ENCODE data around the gene RTL9. TPM values are rescaled to one million over a fixed set of nuclear protein-coding genes. Genes with fewer than 3 reads are reported as not detected.
"Not testable (repeated sequence)": the region's sequence is repeated elsewhere in the genome, so short reads cannot be mapped to it uniquely, and the experiment has no call there.

RTL9 gene
- polyA plus RNA-seq, 3 donors, result 0.21 to 0.30 (median 0.25) TPM

DNA sequence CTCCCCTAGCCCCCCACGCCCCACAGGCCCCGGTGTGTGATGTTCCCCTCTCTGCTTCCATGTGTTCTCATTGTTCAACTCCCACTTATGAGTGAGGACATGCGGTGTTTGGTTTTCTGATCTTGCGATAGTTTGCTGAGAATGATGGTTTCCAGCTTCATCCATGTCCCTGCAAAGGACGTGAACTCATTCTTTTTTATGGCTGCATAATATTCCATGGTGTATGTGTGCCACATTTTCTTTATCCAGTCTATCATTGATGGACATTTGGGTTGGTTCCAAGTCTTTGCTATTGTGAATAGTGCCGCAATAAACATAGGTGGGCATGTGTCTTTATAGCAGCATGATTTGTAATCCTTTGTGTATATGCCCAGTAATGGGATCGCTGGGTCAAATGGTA lies 47.6 kb downstream of the RTL9 start:
- DNase-seq, result not testable (repeated sequence)

DNA sequence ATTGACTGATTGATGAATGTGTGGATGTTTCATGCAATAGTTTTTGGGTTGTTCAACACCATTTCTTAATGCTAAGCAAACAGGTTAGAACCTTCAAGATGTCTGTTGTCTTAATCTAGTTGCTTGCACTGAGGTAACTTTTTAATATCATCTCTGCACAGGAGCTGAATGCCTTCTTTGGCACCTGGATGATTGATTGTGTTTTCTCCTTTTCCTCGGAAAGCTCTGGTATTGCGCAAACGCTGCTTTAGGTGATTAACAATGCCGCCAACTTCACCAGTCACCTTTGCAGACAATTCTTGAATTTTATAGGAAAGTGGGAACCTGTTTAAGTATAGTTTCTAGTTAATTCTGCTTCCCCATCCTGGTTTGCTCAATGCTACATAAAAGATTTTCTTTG lies 48.2 kb downstream of the RTL9 start:
- no peak for DNase-seq

DNA sequence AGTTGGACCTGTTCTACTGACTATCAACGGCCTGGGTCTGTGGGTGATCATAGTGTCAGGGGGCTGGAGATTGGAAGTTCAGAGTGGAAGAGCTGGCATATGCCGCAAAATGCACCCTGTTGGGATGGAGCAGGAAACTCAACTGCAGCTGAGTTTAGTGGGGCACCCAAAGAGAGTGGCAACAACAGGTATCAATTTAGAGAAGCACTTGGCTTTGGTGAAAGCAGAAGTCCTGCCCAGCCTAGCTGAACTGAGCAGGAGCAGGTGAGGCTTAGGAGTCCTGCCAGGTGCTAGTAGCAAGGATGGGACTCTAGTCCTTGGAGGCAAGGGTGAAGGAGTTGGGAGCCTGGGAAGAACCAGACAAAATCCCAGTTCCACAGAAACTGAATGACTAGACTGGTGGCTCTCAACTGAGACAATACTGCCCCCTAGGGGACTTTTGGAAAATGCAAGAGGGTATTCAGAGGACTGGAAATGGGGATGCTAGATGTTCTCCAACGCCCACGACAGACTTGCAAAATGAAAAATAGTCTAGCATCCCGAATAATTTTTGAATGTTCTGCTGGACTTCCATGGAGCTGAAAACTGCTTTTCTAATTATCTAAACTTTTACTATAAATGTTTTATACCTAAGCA lies 49.4 kb downstream of the RTL9 start:
- DNase-seq, result no peak

Other genes with a start within 250 kb of the RTL9 start
- gene AMMECR1, start 40.8 kb upstream of the RTL9 start, polyA plus RNA-seq (ENCODE audit: insufficient read length in 3 of 3), result 10 to 100 TPM; 17.7 to 18.8 (median 18.6) TPM